KOPT-K1 (cell line): ENCODE measurements around the gene SCUBE2.

Experiments
- H3K27ac ChIP-seq: fragments of 200-600 bp; sonication (generic); 2 replicates; pipeline ENCODE4 v1.5.1; 2016; ENCODE audit warnings: antibody characterized with exemption, mild to moderate bottlenecking, low read depth, low read length; ENCODE audit not compliant: poor library complexity, severe bottlenecking
- H3K36me3 ChIP-seq: fragments of 200-600 bp; sonication (generic); 2 replicates; pipeline ENCODE4 v1.5.1; 2017; ENCODE audit warnings: antibody characterized with exemption, mild to moderate bottlenecking, low read length, moderate library complexity; ENCODE audit not compliant: insufficient read depth
- H3K9me3 ChIP-seq: fragments of 200-600 bp; sonication (generic); 2 replicates; pipeline ENCODE4 v1.5.1; 2017; ENCODE audit warnings: antibody characterized with exemption, low read length, mild to moderate bottlenecking; ENCODE audit not compliant: insufficient read depth, poor library complexity, severe bottlenecking

SCUBE2 gene

GRCh38 chr11:9047964-9048523 lies 43.4 kb downstream of the SCUBE2 start:
- Histone ChIP-seq H3K9me3 (no peaks in the 10 kb centered on the region), H3K27ac (no peak overlapping the region), H3K36me3 (no peaks in the 10 kb centered on the region)

- Histone ChIP-seq H3K9me3 (no peaks in the 10 kb centered on the region), H3K27ac (no peak overlapping the region), H3K36me3 (no peaks in the 10 kb centered on the region)
These were observed 44.9 kb downstream of the SCUBE2 start for GRCh38 chr11:9046481-9046880.

GRCh38 chr11:9042488-9042887 lies 48.9 kb downstream of the SCUBE2 start:
- no peak overlapping the region for H3K27ac ChIP-seq
- H3K36me3 ChIP-seq, result no peaks in the 10 kb centered on the region
- no peaks in the 10 kb centered on the region for H3K9me3 ChIP-seq

- Histone ChIP-seq H3K9me3 (no peaks in the 10 kb centered on the region), H3K27ac (no peak overlapping the region), H3K36me3 (no peaks in the 10 kb centered on the region)
These were observed 49.7 kb downstream of the SCUBE2 start for GRCh38 chr11:9041747-9042146.

GRCh38 chr11:9040410-9040809 lies 51.0 kb downstream of the SCUBE2 start:
- Histone ChIP-seq H3K9me3 (no peaks in the 10 kb centered on the region), H3K27ac (no peak overlapping the region), H3K36me3 (no peaks in the 10 kb centered on the region)

GRCh38 chr11:9039863-9040262 lies 51.5 kb downstream of the SCUBE2 start:
- Histone ChIP-seq H3K27ac (no peak overlapping the region), H3K9me3 (no peaks in the 10 kb centered on the region), H3K36me3 (no peaks in the 10 kb centered on the region)

- Histone ChIP-seq H3K36me3 (no peaks in the 10 kb centered on the region), H3K9me3 (no peaks in the 10 kb centered on the region), H3K27ac (no peak overlapping the region)
These were observed 52.2 kb downstream of the SCUBE2 start for GRCh38 chr11:9039198-9039597.

- H3K36me3 ChIP-seq, result no peaks in the 10 kb centered on the region
- no peaks in the 10 kb centered on the region for H3K9me3 ChIP-seq
- no peak overlapping the region for H3K27ac ChIP-seq
These were observed 52.9 kb downstream of the SCUBE2 start for GRCh38 chr11:9038541-9038940.

GRCh38 chr11:9037963-9038362 lies 53.4 kb downstream of the SCUBE2 start:
- Histone ChIP-seq H3K36me3 (no peaks in the 10 kb centered on the region), H3K27ac (no peak overlapping the region), H3K9me3 (no peaks in the 10 kb centered on the region)

GRCh38 chr11:9037046-9037780 lies 54.2 kb downstream of the SCUBE2 start:
- no peaks in the 10 kb centered on the region for H3K9me3 ChIP-seq
- H3K27ac ChIP-seq, result no peak overlapping the region
- no peaks in the 10 kb centered on the region for H3K36me3 ChIP-seq

- Histone ChIP-seq H3K27ac (no peak overlapping the region), H3K36me3 (no peaks in the 10 kb centered on the region), H3K9me3 (no peaks in the 10 kb centered on the region)
These were observed 60.8 kb downstream of the SCUBE2 start for GRCh38 chr11:9030601-9031000.

GRCh38 chr11:9029422-9029821 lies 62.0 kb downstream of the SCUBE2 start:
- H3K9me3 ChIP-seq, result no peaks in the 10 kb centered on the region
- H3K27ac ChIP-seq, result no peak overlapping the region
- H3K36me3 ChIP-seq, result no peaks in the 10 kb centered on the region

GRCh38 chr11:9028581-9028980 lies 62.8 kb downstream of the SCUBE2 start:
- H3K36me3 ChIP-seq, result no peaks in the 10 kb centered on the region
- H3K9me3 ChIP-seq, result no peaks in the 10 kb centered on the region
- no peak overlapping the region for H3K27ac ChIP-seq

- Histone ChIP-seq H3K9me3 (no peaks in the 10 kb centered on the region), H3K36me3 (no peaks in the 10 kb centered on the region), H3K27ac (no peak overlapping the region)
These were observed 66.1 kb downstream of the SCUBE2 start for GRCh38 chr11:9025101-9025850.

GRCh38 chr11:9022961-9023680 lies 68.3 kb downstream of the SCUBE2 start:
- Histone ChIP-seq H3K27ac (no peak overlapping the region), H3K36me3 (no peaks in the 10 kb centered on the region), H3K9me3 (no peaks in the 10 kb centered on the region)
